Measurements from ENCODE around the gene BTBD8. TPM values are rescaled to one million over a fixed set of nuclear protein-coding genes. Genes with fewer than 3 reads are reported as not detected.

Gene BTBD8
- polyA plus RNA-seq, 1 of the 3 experiments (the other 2 are of a cell fraction): 0.62 TPM

GRCh38 chr1:92168657-92169056 lies 88.5 kb downstream of the BTBD8 start:
- ChIA-PET CTCF (interaction anchor here (1.4 kb wide), 1 partner anchor 172 kb away, joined by 5 read pairs; no protein-coding TSS in a partner anchor), POLR2A (no interaction called here)
- H2AFZ ChIP-seq (ENCODE audit: low read depth): no peak overlapping the region
- no peaks in the 10 kb centered on the region; the same call in 1 of the 2 replicates for H3K9me2 ChIP-seq
- no peak overlapping the region for H3K4me2 ChIP-seq
- H3K27me3 ChIP-seq (ENCODE audit: insufficient read depth): no peaks in the 10 kb centered on the region
- peak; percentile 48; the same call in 1 of the 2 replicates for TF ChIP-seq RFX5 (IDR thresholded peaks at IDR 0.05; ENCODE audit: low read length)
- no peak for TF ChIP-seq FOXJ3 (CRISPR knock-in tag; IDR thresholded peaks at IDR 0.05)
- TF ChIP-seq GATA2 (CRISPR knock-in tag; IDR thresholded peaks at IDR 0.05): peak; percentile 39; the same call in 1 of the 2 replicates
- H3K36me3 ChIP-seq (replicated peaks in 1 of 2; ENCODE audit: control insufficient read depth in 1 of 2, insufficient read depth in 2 of 2, low read length in 1 of 2): no peaks in the 10 kb centered on the region
- H3K79me2 ChIP-seq (ENCODE audit: insufficient read depth): no peaks in the 10 kb centered on the region
- H3K9ac ChIP-seq: no peak overlapping the region
- peaks cover 0 to 3% of the 10 kb centered on the region in 2 experiments; a peak in 2 of 4 replicates for H3K4me1 ChIP-seq (ENCODE audit: control insufficient read depth in 1 of 2, insufficient read depth in 2 of 2, low read depth in 1 of 2, low read length in 1 of 2)
- 54% methylated on average over 5 of the region's 5 CpGs for WGBS (ENCODE audit: low lambda C conversion rate)
- H3K9me3 ChIP-seq: no peaks in the 10 kb centered on the region
- peak overlapping the region in 1 of 2 experiments; percentile 62; a peak in 2 of 4 replicates for H3K27ac ChIP-seq (ENCODE audit: low read depth in 2 of 2, low read length in 1 of 2)
- no peaks in the 10 kb centered on the region for H4K20me1 ChIP-seq (ENCODE audit: insufficient read depth)
- no peaks in the 10 kb centered on the region for H3F3A ChIP-seq (replicated peaks; ENCODE audit: insufficient read depth)
- peak overlapping the region in 1 of 2 experiments; percentile 6; a peak in 1 of 4 replicates for H3K4me3 ChIP-seq (ENCODE audit: low read depth in 2 of 2, low read length in 1 of 2)
- DNase-seq: peak; percentile 66

- TF ChIP-seq USF2 (IDR thresholded peaks at IDR 0.05; ENCODE audit: borderline replicate concordance, low read depth, low read length): no peak
- no peak for TF ChIP-seq CTCF (IDR thresholded peaks at IDR 0.05)
- TF ChIP-seq RXRA (IDR thresholded peaks at IDR 0.05; ENCODE audit: borderline replicate concordance, low read depth): no peak
- no peak for TF ChIP-seq RFX5 (IDR thresholded peaks at IDR 0.05; ENCODE audit: low read length)
- TF ChIP-seq GATA2 (CRISPR knock-in tag; IDR thresholded peaks at IDR 0.05): no peak
- TF ChIP-seq FOXM1 (IDR thresholded peaks at IDR 0.05; ENCODE audit: low read depth): no peak
- TF ChIP-seq IRF3 (IDR thresholded peaks at IDR 0.05; ENCODE audit: low read depth, low read length): no peak
- TF ChIP-seq USF1 (IDR thresholded peaks at IDR 0.05; ENCODE audit: borderline replicate concordance, low read depth): no peak
- H3K9ac ChIP-seq: no peak overlapping the region
- ChIA-PET POLR2A (no interaction called here), CTCF (interaction anchor here (1.4 kb wide), 2 partner anchors 11 to 172 kb away, joined by 3 to 5 read pairs; no protein-coding TSS in a partner anchor)
- peak overlapping the region in 1 of 2 experiments; percentile 62; a peak in 2 of 4 replicates for H3K27ac ChIP-seq (ENCODE audit: low read depth in 2 of 2, low read length in 1 of 2)
- H3K9me3 ChIP-seq: no peaks in the 10 kb centered on the region
- H3K27me3 ChIP-seq (ENCODE audit: insufficient read depth): no peaks in the 10 kb centered on the region
- no peak overlapping the region for H3K4me3 ChIP-seq (ENCODE audit: low read depth in 2 of 2, low read length in 1 of 2)
- peak; percentile 9 for DNase-seq
- H3K79me2 ChIP-seq (ENCODE audit: insufficient read depth): no peaks in the 10 kb centered on the region
- no peak overlapping the region for H2AFZ ChIP-seq (ENCODE audit: low read depth)
- no peaks in the 10 kb centered on the region; the same call in 1 of the 2 replicates for H3K9me2 ChIP-seq
- H3F3A ChIP-seq (replicated peaks; ENCODE audit: insufficient read depth): no peaks in the 10 kb centered on the region
- H4K20me1 ChIP-seq (ENCODE audit: insufficient read depth): no peaks in the 10 kb centered on the region
- 80% methylated on average over 2 of the region's 2 CpGs for WGBS (ENCODE audit: low lambda C conversion rate)
- H3K4me2 ChIP-seq: no peak overlapping the region
- no peaks in the 10 kb centered on the region for H3K36me3 ChIP-seq (replicated peaks in 1 of 2; ENCODE audit: control insufficient read depth in 1 of 2, insufficient read depth in 2 of 2, low read length in 1 of 2)
- H3K4me1 ChIP-seq (ENCODE audit: control insufficient read depth in 1 of 2, insufficient read depth in 2 of 2, low read depth in 1 of 2, low read length in 1 of 2): peaks cover 0 to 3% of the 10 kb centered on the region in 2 experiments; a peak in 2 of 4 replicates
These were observed 89.3 kb downstream of the BTBD8 start for GRCh38 chr1:92169214-92170005.

Data from SK-N-SH (cell line).